GM19438 (cell line): ENCODE measurements around the gene PDGFD.

ENCODE experiments used
- ATAC-seq: cut with Tn5 transposase; IDR thresholded peaks from one replicate; pipeline ENCODE4 v1.9.1; 2021; ENCODE audit warnings: low read depth; ENCODE audit not compliant: unreplicated experiment

The PDGFD gene

GRCh38 chr11:104095791-104096190, 68.2 kb downstream of the PDGFD start:
- no peak for ATAC-seq

- no peak for ATAC-seq
Measured at GRCh38 chr11:104094576-104094975, 69.4 kb downstream of the PDGFD start.

GRCh38 chr11:104093426-104094280, 70.3 kb downstream of the PDGFD start:
- ATAC-seq, result no peak

- ATAC-seq, result no peak
Measured at GRCh38 chr11:104092744-104093143, 71.2 kb downstream of the PDGFD start.

DNA sequence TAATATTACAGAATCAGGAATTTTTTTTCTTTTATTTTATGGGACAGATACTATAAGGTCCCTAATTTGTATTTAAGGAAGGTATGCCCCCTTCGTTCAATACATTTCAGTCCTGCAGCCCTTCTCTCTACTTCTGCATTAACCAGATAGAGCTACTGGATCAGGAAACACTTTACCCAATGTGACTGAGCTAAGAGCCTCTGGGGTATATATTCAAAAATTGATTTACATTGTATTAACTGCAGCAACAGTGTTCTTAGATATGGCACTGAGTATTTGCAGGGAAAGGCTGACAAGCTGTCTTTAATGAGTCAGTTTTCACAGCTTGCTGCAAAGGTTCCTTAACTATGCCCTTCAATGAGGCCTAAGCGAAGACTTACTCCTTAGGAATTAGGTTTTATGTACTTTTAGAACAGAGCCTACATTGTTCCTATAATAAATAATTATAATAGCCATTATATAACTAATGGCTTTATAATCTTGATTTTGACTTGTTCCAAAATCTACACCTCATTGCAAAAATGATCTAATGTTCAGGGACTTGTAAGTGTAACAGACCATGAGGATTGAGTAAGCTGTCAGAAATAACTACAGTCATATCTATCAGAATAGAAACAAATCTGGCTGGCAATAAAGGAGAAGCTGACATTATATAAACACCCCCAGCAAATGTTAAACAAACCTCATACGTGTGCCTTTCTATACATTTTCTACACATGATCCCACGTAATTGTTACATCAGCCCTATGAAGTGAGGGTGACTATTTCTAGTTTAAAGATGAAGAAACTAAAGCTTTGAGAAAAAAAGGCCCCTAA, 72.5 kb downstream of the PDGFD start:
- no peak for ATAC-seq

DNA sequence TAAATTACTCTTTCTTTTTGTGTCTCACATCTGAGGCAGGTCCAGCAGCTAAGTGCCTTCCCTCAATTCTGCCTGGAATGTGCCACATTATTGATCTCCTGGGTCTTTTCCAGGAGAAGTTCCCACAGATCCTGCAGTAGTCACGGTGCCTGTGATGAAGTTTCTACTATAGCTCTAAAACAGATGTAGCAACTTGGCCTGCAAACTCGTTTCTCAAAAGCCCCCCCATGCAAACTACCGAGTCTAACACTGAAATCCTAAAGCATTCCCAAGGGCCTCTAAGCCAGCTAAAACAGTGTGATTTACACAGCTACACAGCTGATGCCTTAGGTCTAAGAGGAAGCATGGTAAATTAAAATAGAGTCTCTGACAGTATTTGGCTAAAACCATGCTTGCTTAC, 73.2 kb downstream of the PDGFD start:
- no peak for ATAC-seq

DNA sequence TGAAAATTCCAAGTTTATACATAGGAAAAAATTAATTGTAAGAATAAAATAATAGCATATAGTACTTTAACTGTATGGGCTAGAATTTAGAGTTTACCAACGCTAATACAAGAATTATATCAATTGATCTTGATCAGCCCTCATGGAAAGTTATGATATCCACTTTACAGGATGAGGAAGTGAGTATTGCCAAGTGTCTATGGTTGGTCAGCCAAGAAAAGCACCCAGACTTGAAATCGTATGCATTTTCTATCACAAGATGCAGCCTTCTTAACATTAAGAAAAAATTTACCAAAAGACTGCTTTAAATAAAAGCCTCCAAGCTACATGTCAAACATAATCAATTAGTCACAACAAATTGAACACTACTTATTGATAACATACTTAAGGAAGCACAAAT, 74.5 kb downstream of the PDGFD start:
- no peak for ATAC-seq

- no peak for ATAC-seq
Measured at GRCh38 chr11:104086621-104087020, 77.3 kb downstream of the PDGFD start.

DNA sequence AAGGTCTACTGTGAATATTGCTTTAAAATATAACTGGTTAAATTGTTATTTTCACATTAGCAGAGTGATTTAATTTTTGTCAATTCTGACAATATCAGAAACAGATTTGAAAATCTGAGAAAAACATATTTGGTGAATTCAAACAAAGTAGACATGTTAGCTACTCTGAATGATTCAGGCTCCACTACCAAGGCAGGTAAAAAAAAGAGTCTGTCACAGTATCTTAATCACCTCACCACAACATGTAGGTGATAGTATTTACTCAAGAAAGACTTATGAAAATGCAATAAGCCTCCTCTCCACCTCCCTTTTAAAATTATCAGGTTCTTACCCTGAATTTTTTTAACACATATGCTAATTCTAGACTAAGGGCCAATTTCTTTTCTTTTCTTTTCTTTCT, 85.0 kb downstream of the PDGFD start:
- ATAC-seq, result no peak

- no peak for ATAC-seq
Measured at GRCh38 chr11:104078245-104078644, 85.7 kb downstream of the PDGFD start.

DNA sequence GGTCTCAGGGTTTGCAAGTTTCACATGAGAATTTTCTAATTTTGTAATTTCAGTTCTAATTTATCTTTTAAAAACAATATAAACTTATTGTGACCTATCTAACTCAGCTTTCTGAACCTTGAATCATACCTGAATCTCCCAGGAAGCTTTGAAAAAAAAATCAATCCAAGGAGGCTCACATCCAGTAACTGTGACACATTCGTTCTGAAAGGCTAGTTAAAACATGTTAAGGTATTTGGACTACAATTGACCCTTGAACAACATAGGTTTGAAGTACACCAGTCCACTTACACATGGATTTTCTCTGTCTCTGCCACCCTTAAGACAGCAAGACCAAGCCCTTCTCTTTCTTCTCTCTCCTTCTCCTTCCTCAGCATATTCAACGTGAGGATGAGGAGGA, 87.5 kb downstream of the PDGFD start:
- ATAC-seq, result no peak

GRCh38 chr11:104075706-104076105, 88.2 kb downstream of the PDGFD start:
- ATAC-seq, result no peak

DNA sequence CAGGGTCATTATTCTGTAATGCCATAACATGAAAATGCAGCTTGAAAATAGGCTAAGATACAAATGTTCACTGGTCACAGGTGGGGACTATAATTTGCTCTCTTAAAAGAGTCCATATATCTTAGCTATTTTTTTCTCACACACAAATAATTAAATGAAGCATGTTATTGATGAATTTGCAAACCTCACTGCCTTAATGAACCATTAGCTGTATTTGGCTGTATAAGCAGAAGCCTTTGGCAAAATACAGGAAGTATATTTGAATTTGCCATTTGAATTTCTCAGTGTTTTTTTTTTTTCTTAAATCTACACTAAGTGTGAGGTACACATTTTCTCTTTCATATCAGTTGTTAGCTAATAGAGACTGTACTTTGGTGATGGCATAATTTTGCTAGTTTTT, 88.9 kb downstream of the PDGFD start:
- ATAC-seq, result no peak

DNA sequence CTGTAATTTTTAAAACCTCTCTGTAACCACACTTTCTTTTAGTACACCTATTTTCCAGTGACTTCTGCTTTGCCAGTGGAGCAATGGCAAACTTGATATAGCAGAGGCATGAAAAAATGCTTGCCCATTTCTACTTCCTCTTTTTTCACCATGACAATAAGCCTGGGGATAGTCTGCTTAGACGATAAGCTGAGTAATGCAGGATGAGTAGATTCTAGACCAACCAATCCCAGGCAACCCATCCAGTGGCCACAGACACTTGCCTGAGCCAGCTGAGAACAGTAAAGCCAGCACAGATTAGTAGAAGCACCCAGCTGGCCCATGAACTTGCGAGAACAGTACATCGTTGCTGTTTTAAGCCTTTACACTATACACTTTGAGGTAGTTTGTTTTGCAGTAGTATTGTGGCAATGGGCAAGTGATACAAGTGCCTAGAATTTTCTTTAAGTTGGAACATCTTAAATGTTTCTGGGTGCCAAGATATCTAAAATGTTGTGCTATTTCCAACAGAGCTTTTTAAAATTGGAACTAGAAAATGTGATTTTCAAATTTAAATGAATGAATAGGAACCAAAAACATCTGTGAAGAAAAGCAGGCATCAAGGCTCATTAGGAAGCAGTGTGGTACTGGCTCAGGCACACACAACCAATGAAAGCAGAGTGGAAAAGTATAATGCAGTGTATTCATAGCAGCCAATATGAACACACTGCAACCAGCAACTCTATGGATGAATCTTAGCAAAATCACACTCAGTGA, 89.8 kb downstream of the PDGFD start:
- peak; percentile 85 for ATAC-seq

- no peak for ATAC-seq
Measured at GRCh38 chr11:104067534-104067933, 96.4 kb downstream of the PDGFD start.

DNA sequence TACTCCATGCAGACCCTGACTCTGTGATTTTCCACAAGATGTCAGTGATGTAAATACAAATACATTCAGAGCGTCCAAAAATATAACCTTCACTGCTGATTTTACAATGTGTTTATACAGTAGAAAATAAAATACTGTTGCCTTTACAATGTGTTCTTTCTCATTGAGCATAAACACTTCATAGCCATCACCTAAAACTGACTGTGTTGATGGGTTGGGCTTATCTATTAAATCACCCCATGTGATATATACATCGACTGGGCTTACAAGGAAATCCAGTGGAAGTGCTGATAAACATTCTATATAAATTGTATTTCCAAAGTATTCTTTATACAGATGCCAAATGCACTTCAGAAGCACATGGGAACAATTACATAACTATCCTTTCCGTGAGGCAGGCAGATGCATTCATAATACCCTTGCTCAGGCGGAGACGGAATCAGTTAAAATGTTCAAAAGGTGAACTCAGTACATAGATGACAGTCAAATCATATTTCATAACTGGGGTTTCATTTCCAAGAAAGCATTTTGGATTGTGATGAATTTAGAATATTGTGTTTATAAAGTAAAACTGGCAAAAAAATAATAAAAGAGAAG, 99.8 kb downstream of the PDGFD start:
- ATAC-seq, result no peak

- ATAC-seq, result no peak
Measured at GRCh38 chr11:104061853-104062521, 102.0 kb downstream of the PDGFD start.

DNA sequence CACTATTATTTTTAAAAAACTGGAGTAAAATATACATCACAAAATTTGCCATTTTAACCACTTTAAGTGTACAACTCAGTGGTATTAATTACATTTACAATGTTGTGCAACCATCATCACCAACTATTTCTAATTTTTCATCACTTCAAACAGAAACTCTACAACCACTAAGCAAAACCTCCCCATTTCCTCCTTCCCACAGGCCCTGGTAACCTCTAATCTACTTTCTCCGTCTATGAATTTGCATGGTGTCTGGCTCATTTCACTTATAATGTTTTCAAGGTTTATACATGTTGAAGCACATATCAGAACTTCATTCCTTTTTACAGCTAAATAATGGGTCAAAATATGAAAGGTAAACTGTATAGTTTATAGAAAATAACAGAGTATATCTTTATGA, 103.1 kb downstream of the PDGFD start:
- ATAC-seq, result peak; percentile 64

- no peak for ATAC-seq
Measured at GRCh38 chr11:104060004-104060794, 103.7 kb downstream of the PDGFD start.
